ENCODE measurements around the gene SCTR. TPM values are rescaled to one million over a fixed set of nuclear protein-coding genes. Genes with fewer than 3 reads are reported as not detected.

Gene SCTR
- total RNA-seq, result not detected in 2 replicates

DNA sequence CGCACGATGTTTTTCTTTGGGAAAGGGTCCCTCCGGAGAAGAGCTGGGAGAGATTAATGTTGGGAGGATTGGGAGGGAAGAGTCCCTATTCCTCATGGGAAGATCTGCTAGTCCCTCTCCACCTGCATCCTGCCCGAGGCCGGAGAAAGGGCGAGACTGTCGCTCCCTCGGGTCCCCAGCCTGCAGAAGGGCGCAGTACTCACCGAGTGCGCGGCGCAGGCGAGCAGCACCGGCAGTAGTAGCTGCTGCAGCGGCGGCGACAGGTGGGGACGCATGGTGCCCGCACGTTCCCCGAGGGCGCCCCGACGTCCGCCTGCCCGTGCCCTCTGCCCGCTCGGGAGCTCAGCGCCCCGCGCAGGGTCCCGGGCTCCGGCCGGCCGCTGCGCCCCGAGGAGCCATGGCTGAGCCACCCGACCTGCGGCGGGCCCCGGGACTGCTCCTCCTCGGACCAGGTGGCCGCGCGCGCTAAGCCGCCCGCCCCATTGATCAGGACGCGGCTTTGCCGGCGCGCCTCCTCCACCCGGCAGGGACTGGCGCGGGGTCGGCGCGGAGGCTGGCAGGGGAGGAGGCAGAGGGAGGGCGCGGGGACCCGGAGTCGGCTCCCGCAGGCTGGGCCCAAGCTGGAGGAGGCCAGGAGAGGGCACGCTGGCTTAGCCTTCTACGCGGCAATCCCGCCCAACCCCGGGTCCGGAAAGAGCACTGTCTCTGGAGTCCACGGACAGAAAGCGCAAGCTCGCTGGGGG, at the start of gene SCTR:
TSS of gene SCTR (minus strand) at position 532 of the 743 bp plus-strand sequence. CDS start at position 275, 257 bp downstream.

DNA sequence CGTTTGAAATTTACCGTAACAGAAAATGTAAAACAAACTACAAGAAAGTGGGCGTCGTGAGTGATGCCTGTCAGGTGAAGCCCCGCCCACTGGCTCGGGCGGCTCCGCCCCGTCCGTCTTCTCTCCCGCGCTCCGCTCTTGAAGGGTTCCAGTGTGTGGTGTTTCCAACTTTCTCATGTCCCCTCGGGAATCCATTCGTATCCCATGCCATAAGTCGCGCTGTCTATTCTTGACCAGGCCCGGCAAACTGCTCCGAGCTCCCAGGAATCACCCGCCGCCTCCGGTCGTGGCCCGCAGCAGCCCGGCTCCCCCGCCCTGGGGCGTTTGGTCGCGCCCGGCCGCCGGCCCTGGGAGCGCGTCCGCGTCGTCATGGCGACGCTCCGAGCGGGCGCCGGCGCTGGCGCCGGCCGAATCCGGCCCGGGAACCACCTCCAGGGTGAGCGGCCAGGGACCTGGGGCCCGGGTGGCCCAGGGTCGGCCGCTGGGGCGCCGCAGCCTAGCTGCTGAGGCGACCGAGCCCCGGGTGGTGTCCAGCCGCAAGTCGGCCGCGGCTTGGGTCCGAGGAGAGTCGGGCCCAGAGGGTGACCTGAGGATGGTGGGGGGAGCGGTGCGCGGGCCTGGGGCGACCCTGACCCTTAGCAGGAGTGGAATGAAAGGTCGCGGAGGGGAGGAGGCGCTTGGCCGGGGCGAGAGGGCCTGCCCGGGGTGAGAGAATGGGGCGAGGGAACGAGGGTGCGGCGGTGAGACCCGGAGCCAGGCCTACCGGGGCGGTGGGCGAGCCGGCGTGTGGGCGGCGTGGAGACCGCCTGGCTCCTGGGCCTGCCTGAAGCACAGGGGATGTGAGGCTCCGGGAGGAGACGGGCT, 20.0 kb upstream of the SCTR start, which contains the start of gene CFAP221:
TSS of gene CFAP221 (plus strand) at position 375 of the 864 bp plus-strand sequence. CDS start 1,683 bp downstream, outside the sequence.

DNA sequence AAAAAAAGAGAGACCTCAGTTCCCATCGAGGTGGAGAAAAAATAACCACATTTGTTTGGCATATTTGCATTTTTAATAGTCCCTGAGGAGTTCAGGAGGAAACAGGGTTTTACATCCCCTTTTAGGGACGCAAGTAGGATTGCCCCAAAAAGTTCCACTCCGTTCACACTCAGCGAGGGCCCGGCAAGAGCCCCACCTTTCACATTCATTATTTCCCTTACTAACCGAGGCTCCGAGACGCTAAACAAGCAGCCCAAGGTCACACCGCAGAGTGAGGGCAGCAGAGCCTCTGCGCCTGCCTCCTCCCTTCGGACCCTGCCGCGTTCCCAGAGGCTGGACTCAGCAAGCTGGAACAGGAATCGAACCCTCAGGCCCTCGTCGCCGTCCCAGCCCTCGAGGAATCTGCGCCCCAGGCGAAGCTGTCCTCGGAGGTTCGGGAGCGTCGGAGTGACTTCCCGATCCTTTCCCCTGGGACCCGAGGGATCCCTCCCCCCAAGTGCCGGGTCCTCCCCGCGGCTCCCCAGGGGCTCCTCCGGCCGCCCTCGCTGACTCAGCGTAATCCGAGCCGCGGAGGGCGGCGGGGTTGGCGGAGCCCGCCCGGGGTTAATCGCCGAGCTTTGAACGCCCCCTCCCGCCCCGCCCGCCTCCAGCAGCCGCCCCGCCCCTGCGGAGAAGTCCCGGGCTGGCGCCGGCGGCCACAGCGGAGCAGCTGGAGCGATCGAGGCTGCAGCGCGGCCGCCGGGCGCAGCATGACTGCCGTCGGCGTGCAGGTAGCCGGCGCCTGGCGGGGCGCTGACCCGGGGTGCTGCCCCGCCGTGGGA, 92.9 kb downstream of the SCTR start, which contains the start of gene TMEM37:
TSS of gene TMEM37 (plus strand) at position 700 of the 821 bp plus-strand sequence. CDS start at position 750, 50 bp downstream.

Other genes with a start within 250 kb of the SCTR start
- gene C2orf76, start 157.6 kb downstream of the SCTR start, total RNA-seq, result 5.6 and 8.2 TPM in 2 replicates
- gene DBI, start 157.5 kb downstream of the SCTR start, total RNA-seq, result 74.1 and 77.3 TPM in 2 replicates
- gene TMEM37, start 92.6 kb downstream of the SCTR start, total RNA-seq, result 0.19 and 0.33 TPM in 2 replicates
- gene CFAP221, start 20.0 kb upstream of the SCTR start, total RNA-seq, result not detected in 2 replicates
- gene TMEM177, start 154.7 kb upstream of the SCTR start, total RNA-seq, result 12.8 and 14.7 TPM in 2 replicates
- gene PTPN4, start 235.4 kb upstream of the SCTR start, total RNA-seq, result 33.9 and 34.6 TPM in 2 replicates

Measured in vein endothelial cell (primary cell).